ENCODE data around the gene SLN.

SLN gene

GRCh38 chr11:107740271-107740670 lies 28.4 kb upstream of the SLN start:
- Histone ChIP-seq H2AFZ (ENCODE audit: low read length) (no peak overlapping the region), H3K27me3 (ENCODE audit: insufficient read depth, low read length, poor library complexity, severe bottlenecking) (no peaks in the 10 kb centered on the region), H3K9ac (ENCODE audit: low read depth, low read length, poor library complexity, severe bottlenecking) (no peak overlapping the region), H3K4me1 (ENCODE audit: insufficient read depth, low read length, poor library complexity, severe bottlenecking) (no peaks in the 10 kb centered on the region), H3K9me2 (replicated peaks; ENCODE audit: low read depth, low read length) (no peaks in the 10 kb centered on the region), H3K9me3 (ENCODE audit: insufficient read depth, low read depth, low read length) (no peaks in the 10 kb centered on the region; the same call in 1 of the 2 replicates), H3K4me2 (ENCODE audit: low read depth, low read length, poor library complexity, severe bottlenecking) (no peak overlapping the region), H3K4me3 (ENCODE audit: low read length, poor library complexity, severe bottlenecking) (no peak overlapping the region), H4K20me1 (ENCODE audit: insufficient read depth, low read length, poor library complexity, severe bottlenecking) (no peaks in the 10 kb centered on the region), H3F3A (ENCODE audit: low read depth) (no peaks in the 10 kb centered on the region), H3K36me3 (ENCODE audit: insufficient read depth, low read length) (no peaks in the 10 kb centered on the region), H3K79me2 (ENCODE audit: insufficient read depth, low read length) (no peaks in the 10 kb centered on the region)
- no peak for TF ChIP-seq EZH2phosphoT487 (IDR thresholded peaks at IDR 0.05; ENCODE audit: borderline replicate concordance)
- TF ChIP-seq CTCF (conservative IDR thresholded peaks at IDR 0.05; ENCODE audit: low read length) = no peak

GRCh38 chr11:107736546-107736945 lies 24.7 kb upstream of the SLN start:
- no peak overlapping the region for H3K4me3 ChIP-seq (ENCODE audit: low read length, poor library complexity, severe bottlenecking)
- H2AFZ ChIP-seq (ENCODE audit: low read length) = no peak overlapping the region
- H3K9ac ChIP-seq (ENCODE audit: low read depth, low read length, poor library complexity, severe bottlenecking) = no peak overlapping the region
- no peaks in the 10 kb centered on the region; the same call in 1 of the 2 replicates for H3K9me3 ChIP-seq (ENCODE audit: insufficient read depth, low read depth, low read length)
- H4K20me1 ChIP-seq (ENCODE audit: insufficient read depth, low read length, poor library complexity, severe bottlenecking) = no peaks in the 10 kb centered on the region
- H3K4me2 ChIP-seq (ENCODE audit: low read depth, low read length, poor library complexity, severe bottlenecking) = no peak overlapping the region
- no peaks in the 10 kb centered on the region for H3K79me2 ChIP-seq (ENCODE audit: insufficient read depth, low read length)
- H3K27me3 ChIP-seq (ENCODE audit: insufficient read depth, low read length, poor library complexity, severe bottlenecking) = no peaks in the 10 kb centered on the region
- H3K4me1 ChIP-seq (ENCODE audit: insufficient read depth, low read length, poor library complexity, severe bottlenecking) = no peaks in the 10 kb centered on the region
- no peak for TF ChIP-seq EZH2phosphoT487 (IDR thresholded peaks at IDR 0.05; ENCODE audit: borderline replicate concordance)
- no peak for TF ChIP-seq CTCF (conservative IDR thresholded peaks at IDR 0.05; ENCODE audit: low read length)
- no peaks in the 10 kb centered on the region for H3K36me3 ChIP-seq (ENCODE audit: insufficient read depth, low read length)
- H3F3A ChIP-seq (ENCODE audit: low read depth) = no peaks in the 10 kb centered on the region
- no peaks in the 10 kb centered on the region for H3K9me2 ChIP-seq (replicated peaks; ENCODE audit: low read depth, low read length)

GRCh38 chr11:107733518-107733917 lies 21.7 kb upstream of the SLN start:
- H3K4me3 ChIP-seq (ENCODE audit: low read length, poor library complexity, severe bottlenecking) = no peak overlapping the region
- no peaks in the 10 kb centered on the region for H3F3A ChIP-seq (ENCODE audit: low read depth)
- H3K9me2 ChIP-seq (replicated peaks; ENCODE audit: low read depth, low read length) = no peaks in the 10 kb centered on the region
- no peaks in the 10 kb centered on the region for H4K20me1 ChIP-seq (ENCODE audit: insufficient read depth, low read length, poor library complexity, severe bottlenecking)
- H3K79me2 ChIP-seq (ENCODE audit: insufficient read depth, low read length) = no peaks in the 10 kb centered on the region
- H3K9ac ChIP-seq (ENCODE audit: low read depth, low read length, poor library complexity, severe bottlenecking) = no peak overlapping the region
- no peaks in the 10 kb centered on the region for H3K4me1 ChIP-seq (ENCODE audit: insufficient read depth, low read length, poor library complexity, severe bottlenecking)
- H3K9me3 ChIP-seq (ENCODE audit: insufficient read depth, low read depth, low read length) = no peaks in the 10 kb centered on the region
- H2AFZ ChIP-seq (ENCODE audit: low read length) = no peak overlapping the region
- no peak overlapping the region for H3K4me2 ChIP-seq (ENCODE audit: low read depth, low read length, poor library complexity, severe bottlenecking)
- no peaks in the 10 kb centered on the region for H3K27me3 ChIP-seq (ENCODE audit: insufficient read depth, low read length, poor library complexity, severe bottlenecking)
- TF ChIP-seq CTCF (conservative IDR thresholded peaks at IDR 0.05; ENCODE audit: low read length) (no peak), EZH2phosphoT487 (IDR thresholded peaks at IDR 0.05; ENCODE audit: borderline replicate concordance) (no peak)
- H3K36me3 ChIP-seq (ENCODE audit: insufficient read depth, low read length) = no peaks in the 10 kb centered on the region

Measured in Loucy (cell line).